HCT116 (cell line): ENCODE measurements around the gene RASL10B.

ENCODE experiments used
- CEBPB ChIP-seq: IDR thresholded peaks from 2 replicates; pipeline ENCODE4 v1.6.1; 2012; ENCODE audit warnings: low read depth
- EZH2 ChIP-seq: fragments of 200-600 bp; sonication (generic); IDR thresholded peaks from 2 replicates; pipeline ENCODE4 v1.6.1; 2017; ENCODE audit warnings: antibody characterized with exemption, mixed run types
- JUND ChIP-seq: IDR thresholded peaks from 2 replicates; pipeline ENCODE4 v1.6.1; 2012
- POLR2AphosphoS5 ChIP-seq: IDR thresholded peaks from 2 replicates; pipeline ENCODE4 v1.6.1; 2011; ENCODE audit warnings: mild to moderate bottlenecking, low read depth, low read length, moderate library complexity
- SP1 ChIP-seq: IDR thresholded peaks from 2 replicates; pipeline ENCODE4 v1.6.1; 2012; ENCODE audit warnings: low read depth
- ZNF274 ChIP-seq: fragments of 200-500 bp; sonication (Bioruptor generic); IDR thresholded peaks from 2 replicates; pipeline ENCODE4 v1.6.1; 2014; ENCODE audit warnings: mild to moderate bottlenecking, low read depth, low read length, inconsistent platforms
- TF ChIP-seq, protein P1 (sequence below), 3 experiments: fragments of 200-600 bp in 1 of 3; sonication (generic) in 1 of 3; IDR thresholded peaks in 2 of 3; conservative IDR thresholded peaks in 1 of 3; 2 replicates each; pipeline ENCODE4 v1.5.1; 2012 to 2017; ENCODE audit warnings: low read depth in 2 of 3, low read length in 2 of 3, antibody characterized with exemption in 1 of 3, borderline replicate concordance in 1 of 3, control low read depth in 1 of 3, mild to moderate bottlenecking in 1 of 3, mixed read lengths in 1 of 3, mixed run types in 1 of 3, moderate library complexity in 1 of 3; ENCODE audit not compliant: insufficient read depth in 1 of 3

DNA sequence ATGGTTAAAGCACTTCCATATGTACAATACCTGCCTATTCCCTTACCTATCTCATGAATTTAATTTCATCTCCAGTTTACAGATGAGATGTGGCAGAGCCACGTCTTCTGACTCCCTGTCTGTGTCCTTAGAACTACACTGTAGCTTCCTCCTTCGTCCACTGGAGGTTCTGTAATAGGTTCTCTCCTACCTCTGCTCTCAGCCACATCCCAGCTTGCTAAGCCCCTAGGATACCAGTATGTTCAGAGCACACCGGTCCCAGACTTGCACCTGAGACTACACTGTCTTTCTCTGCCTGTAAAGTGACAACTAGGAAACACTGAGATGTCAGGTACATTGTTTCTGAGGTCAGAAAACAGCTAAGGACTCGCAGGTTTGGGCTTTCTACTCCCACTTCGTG, 3.8 kb upstream of the RASL10B start:
- TF ChIP-seq JUND = no peak
- TF ChIP-seq, protein P1, sequence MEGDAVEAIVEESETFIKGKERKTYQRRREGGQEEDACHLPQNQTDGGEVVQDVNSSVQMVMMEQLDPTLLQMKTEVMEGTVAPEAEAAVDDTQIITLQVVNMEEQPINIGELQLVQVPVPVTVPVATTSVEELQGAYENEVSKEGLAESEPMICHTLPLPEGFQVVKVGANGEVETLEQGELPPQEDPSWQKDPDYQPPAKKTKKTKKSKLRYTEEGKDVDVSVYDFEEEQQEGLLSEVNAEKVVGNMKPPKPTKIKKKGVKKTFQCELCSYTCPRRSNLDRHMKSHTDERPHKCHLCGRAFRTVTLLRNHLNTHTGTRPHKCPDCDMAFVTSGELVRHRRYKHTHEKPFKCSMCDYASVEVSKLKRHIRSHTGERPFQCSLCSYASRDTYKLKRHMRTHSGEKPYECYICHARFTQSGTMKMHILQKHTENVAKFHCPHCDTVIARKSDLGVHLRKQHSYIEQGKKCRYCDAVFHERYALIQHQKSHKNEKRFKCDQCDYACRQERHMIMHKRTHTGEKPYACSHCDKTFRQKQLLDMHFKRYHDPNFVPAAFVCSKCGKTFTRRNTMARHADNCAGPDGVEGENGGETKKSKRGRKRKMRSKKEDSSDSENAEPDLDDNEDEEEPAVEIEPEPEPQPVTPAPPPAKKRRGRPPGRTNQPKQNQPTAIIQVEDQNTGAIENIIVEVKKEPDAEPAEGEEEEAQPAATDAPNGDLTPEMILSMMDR (IDR thresholded peaks at IDR 0.05 in 2 of 3, conservative IDR thresholded peaks at IDR 0.05 in 1 of 3; ENCODE audit: borderline replicate concordance in 1 of 3, insufficient read depth in 1 of 3, low read depth in 2 of 3, low read length in 2 of 3) = no peak
- TF ChIP-seq EZH2 = no peak
- TF ChIP-seq POLR2AphosphoS5 = no peak
- TF ChIP-seq ZNF274 = no peak
- TF ChIP-seq CEBPB = no peak
- no peak for TF ChIP-seq SP1
